DND-41 (cell line): ENCODE results near the gene MRPS26.

Experiments used
- ATAC-seq: fragments of 200-7000 bp; cut with Tn5 transposase; 3 replicates; pipeline ENCODE4 v1.9.1; 2021; ENCODE audit warnings: low read depth; ENCODE audit not compliant: insufficient read depth
- DNase-seq: peaks from one replicate; pipeline ENCODE4 v3.0.0-alpha.2; 2020
- H2AFZ ChIP-seq: 2 replicates; pipeline ENCODE4 v1.6.0; 2012; ENCODE audit warnings: low read depth, low read length
- H3K27ac ChIP-seq: 2 replicates; pipeline ENCODE4 v1.5.1; 2012; ENCODE audit warnings: low read length, inconsistent platforms
- H3K27me3 ChIP-seq: fragments of 200-600 bp; sonication (generic); 2 replicates; pipeline ENCODE4 v1.6.0; 2012; ENCODE audit warnings: low read length, mild to moderate bottlenecking, inconsistent platforms; ENCODE audit not compliant: insufficient read depth, poor library complexity
- H3K36me3 ChIP-seq: 2 replicates; pipeline ENCODE4 v1.5.1; 2012; ENCODE audit warnings: low read length, inconsistent platforms; ENCODE audit not compliant: insufficient read depth
- H3K4me1 ChIP-seq: 2 replicates; pipeline ENCODE4 v1.5.1; 2012; ENCODE audit warnings: mild to moderate bottlenecking, low read length; ENCODE audit not compliant: insufficient read depth
- H3K4me2 ChIP-seq: 2 replicates; pipeline ENCODE4 v1.6.0; 2012; ENCODE audit warnings: mild to moderate bottlenecking, moderate library complexity, low read length, inconsistent platforms; ENCODE audit not compliant: insufficient read depth
- H3K4me3 ChIP-seq, 2 experiments: fragments of 200-600 bp in 1 of 2; shearing (Covaris generic) in 1 of 2; 2 replicates each; pipeline ENCODE4 v1.5.1; 2012 to 2016; ENCODE audit warnings: inconsistent platforms in 2 of 2, low read length in 2 of 2, mild to moderate bottlenecking in 2 of 2, low read depth in 1 of 2, moderate library complexity in 1 of 2
- H3K79me2 ChIP-seq: 2 replicates; pipeline ENCODE4 v1.6.0; 2012; ENCODE audit warnings: low read length, inconsistent platforms; ENCODE audit not compliant: insufficient read depth
- H3K9ac ChIP-seq: 2 replicates; pipeline ENCODE4 v1.6.0; 2012; ENCODE audit warnings: low read depth, mild to moderate bottlenecking, inconsistent platforms, low read length, moderate library complexity
- H3K9me3 ChIP-seq: 2 replicates; pipeline ENCODE4 v1.5.1; 2012; ENCODE audit warnings: low read length, moderate library complexity, mild to moderate bottlenecking, inconsistent platforms; ENCODE audit not compliant: insufficient read depth, severe bottlenecking
- H4K20me1 ChIP-seq: 2 replicates; pipeline ENCODE4 v1.6.0; 2012; ENCODE audit warnings: low read length; ENCODE audit not compliant: insufficient read depth
- CTCF ChIP-seq: IDR thresholded peaks from 2 replicates; pipeline ENCODE4 v1.5.1; 2012; ENCODE audit warnings: borderline replicate concordance, low read length, moderate library complexity, mild to moderate bottlenecking; ENCODE audit not compliant: poor library complexity, severe bottlenecking; ENCODE audit errors: extremely low read depth
- EZH2 ChIP-seq: IDR thresholded peaks from 3 replicates; pipeline ENCODE4 v1.6.1; 2012; ENCODE audit warnings: borderline replicate concordance, low read depth, mild to moderate bottlenecking, moderate library complexity, low read length, inconsistent platforms; ENCODE audit not compliant: severe bottlenecking

MRPS26 gene

DNA sequence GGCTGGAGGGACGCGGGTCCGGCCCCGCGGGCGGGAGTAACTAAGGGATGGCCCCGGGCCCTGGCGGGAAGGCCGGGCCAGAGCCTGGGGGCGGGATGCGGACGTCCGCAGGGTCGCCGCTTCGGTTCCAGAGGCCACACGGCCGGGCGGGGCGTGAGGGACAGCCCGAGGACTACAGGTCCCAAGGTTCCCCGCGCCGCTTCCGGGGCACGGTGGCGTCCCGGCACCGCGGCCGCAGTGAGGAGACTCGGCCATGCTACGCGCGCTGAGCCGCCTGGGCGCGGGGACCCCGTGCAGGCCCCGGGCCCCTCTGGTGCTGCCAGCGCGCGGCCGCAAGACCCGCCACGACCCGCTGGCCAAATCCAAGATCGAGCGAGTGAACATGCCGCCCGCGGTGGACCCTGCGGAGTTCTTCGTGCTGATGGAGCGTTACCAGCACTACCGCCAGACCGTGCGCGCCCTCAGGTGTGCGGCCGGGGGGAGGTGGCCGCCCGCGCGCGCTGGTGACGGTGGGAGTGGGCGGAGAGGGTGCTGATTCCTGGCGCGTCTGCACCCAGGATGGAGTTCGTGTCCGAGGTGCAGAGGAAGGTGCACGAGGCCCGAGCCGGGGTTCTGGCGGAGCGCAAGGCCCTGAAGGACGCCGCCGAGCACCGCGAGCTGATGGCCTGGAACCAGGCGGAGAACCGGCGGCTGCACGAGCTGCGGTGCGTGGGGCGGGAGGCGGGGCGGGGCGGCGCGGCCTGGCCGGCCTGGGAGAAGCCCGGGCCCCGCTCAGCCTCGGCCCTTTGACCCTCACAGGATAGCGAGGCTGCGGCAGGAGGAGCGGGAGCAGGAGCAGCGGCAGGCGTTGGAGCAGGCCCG lies at the start of gene MRPS26:
Gene MRPS26 (plus strand): TSS at position 237 of the 861 bp plus-strand sequence. CDS start 17 bp downstream, at position 254.
- ATAC-seq, result peak; percentile 95

DNA sequence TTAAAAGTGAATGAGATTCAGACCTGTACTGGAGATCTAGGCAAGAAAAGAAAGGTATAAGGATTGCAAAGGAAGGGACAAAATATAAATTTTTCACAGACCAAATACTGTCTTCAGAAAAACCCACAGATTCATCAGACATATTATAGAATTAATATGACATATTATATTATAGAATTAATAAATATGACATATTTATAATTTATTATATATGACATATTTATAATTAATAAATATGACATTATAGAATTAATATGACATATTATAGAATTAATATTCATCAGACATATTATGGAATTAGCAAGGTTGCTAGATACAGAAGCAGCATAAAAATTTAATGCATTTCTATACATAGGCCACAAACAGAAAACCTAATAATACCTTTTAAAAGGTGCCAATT lies 47.1 kb upstream of the MRPS26 start:
- no peak for ATAC-seq
- H3K4me1 ChIP-seq, result no peaks in the 10 kb centered on the region
- H3K36me3 ChIP-seq, result peaks cover 29% of the 10 kb centered on the region; the same call in 1 of the 2 replicates

More for the DNA sequence above, at the start of gene MRPS26:
- Histone ChIP-seq H3K4me2 (peak within 1 kb of the TSS; percentile 91), H3K79me2 (peaks cover 17% of the 10 kb centered on the region), H2AFZ (peak within 1 kb of the TSS; percentile 96), H4K20me1 (peaks cover 28% of the 10 kb centered on the region), H3K27me3 (no peaks in the 10 kb centered on the region), H3K9ac (peak within 1 kb of the TSS; percentile 91), H3K36me3 (peaks cover 38% of the 10 kb centered on the region), H3K27ac (peak within 1 kb of the TSS; percentile 81), H3K9me3 (no peaks in the 10 kb centered on the region), H3K4me1 (peaks cover 26% of the 10 kb centered on the region), H3K4me3 (peak within 1 kb of the TSS; percentile 95 to 97)
- peak; percentile 83 for DNase-seq
- no peak for TF ChIP-seq EZH2
- TF ChIP-seq CTCF, result peak; percentile 9

DNA sequence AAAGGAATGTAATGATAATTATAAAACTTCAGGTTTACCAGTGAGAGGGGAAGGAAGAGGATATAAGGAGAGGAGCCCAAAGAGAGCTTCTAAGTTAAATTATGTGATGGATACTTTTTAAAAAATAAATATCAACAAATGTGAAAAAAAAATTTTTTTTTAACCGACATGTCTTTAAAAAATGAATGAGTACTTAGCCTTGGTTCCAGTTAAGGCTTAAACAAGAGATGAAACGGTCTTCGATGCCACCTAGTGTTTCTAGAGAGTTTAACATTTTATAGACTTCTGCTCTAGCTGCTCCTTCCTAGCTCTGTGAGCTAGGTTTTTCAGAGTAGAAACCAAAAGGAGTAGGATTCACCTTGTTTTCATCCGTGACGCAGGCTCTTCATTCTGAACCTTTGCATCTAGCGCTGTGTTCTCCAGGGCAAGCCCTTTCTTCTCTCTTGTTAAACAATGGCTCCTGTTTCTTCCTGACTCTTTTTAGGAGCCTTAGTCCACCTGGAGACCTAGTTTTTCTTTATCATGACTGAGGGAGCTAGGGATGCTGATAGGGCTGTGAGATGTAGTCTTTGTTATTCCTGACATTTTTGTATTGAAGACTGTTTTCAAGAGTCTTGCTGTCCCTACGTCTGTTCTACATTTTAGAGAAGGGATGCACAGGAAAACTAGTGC lies 44.9 kb upstream of the MRPS26 start:
- H2AFZ ChIP-seq, result no peak overlapping the region
- H3K4me2 ChIP-seq, result no peak overlapping the region
- H3K9ac ChIP-seq, result no peak overlapping the region
- no peaks in the 10 kb centered on the region for H3K27me3 ChIP-seq
- H3K4me3 ChIP-seq, result no peak overlapping the region
- H3K36me3 ChIP-seq, result peaks cover 25% of the 10 kb centered on the region
- peak; percentile 24 for DNase-seq
- no peaks in the 10 kb centered on the region for H3K4me1 ChIP-seq
- peak; percentile 83 for ATAC-seq
- no peak overlapping the region for H3K27ac ChIP-seq
- peak; percentile 65 for TF ChIP-seq CTCF
- no peak for TF ChIP-seq EZH2
- no peaks in the 10 kb centered on the region for H3K9me3 ChIP-seq
- no peaks in the 10 kb centered on the region for H3K79me2 ChIP-seq
- peaks cover 2% of the 10 kb centered on the region; the same call in 1 of the 2 replicates for H4K20me1 ChIP-seq

More for the DNA sequence above, 47.1 kb upstream of the MRPS26 start:
- DNase-seq, result no peak
- Histone ChIP-seq H3K4me3 (no peak overlapping the region), H3K79me2 (no peaks in the 10 kb centered on the region), H3K27ac (no peak overlapping the region), H3K4me2 (no peak overlapping the region), H3K27me3 (no peaks in the 10 kb centered on the region), H4K20me1 (peaks cover 2% of the 10 kb centered on the region; the same call in 1 of the 2 replicates), H3K9me3 (no peaks in the 10 kb centered on the region), H2AFZ (no peak overlapping the region), H3K9ac (no peak overlapping the region)
- TF ChIP-seq EZH2, result no peak
- TF ChIP-seq CTCF, result no peak
